ENCODE measurements around the gene ARID4B.
"Not testable (repeated sequence)": the region's sequence is repeated elsewhere in the genome, so short reads cannot be mapped to it uniquely, and the experiment has no call there.

The ARID4B gene

GRCh38 chr1:235202447-235202846 lies 125.5 kb downstream of the ARID4B start:
- H3K9me3 ChIP-seq; H3K4me1 ChIP-seq; H3K27me3 ChIP-seq (ENCODE audit: low read depth); in situ Hi-C loops (cut with MboI; ENCODE audit: low sequenced_read_pairs); DNase-seq (ENCODE audit: low spot score in 2 of 2); H3K4me3 ChIP-seq; H3K36me3 ChIP-seq (replicated peaks): not testable (repeated sequence)

DNA sequence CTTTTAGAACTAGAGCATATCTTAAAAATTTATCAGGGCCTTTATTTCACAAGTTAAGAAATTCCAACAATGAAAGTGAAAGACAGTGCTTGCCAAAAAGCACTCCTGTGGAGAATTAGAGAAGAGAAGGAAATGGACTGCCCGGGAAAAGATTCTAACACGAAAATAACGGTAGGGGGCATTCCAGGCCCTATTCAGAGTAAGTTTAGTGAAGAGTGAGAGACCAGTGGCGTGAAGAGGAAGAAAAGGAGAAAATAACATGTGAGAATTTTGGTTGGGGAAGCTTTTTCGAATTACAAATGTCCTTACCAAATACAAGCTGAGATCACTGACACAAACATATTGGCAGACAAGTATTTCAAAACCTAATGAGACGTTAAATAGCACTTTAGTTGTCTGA lies 128.5 kb downstream of the ARID4B start:
- H3K27me3 ChIP-seq (ENCODE audit: low read depth) = no peaks in the 10 kb centered on the region
- no peak overlapping the region for H3K4me3 ChIP-seq
- peaks cover 8% of the 10 kb centered on the region for H3K36me3 ChIP-seq (replicated peaks)
- DNase-seq (ENCODE audit: low spot score in 2 of 2) = peak in 1 of 2 experiments; percentile 26
- H3K9me3 ChIP-seq = no peaks in the 10 kb centered on the region
- H3K4me1 ChIP-seq = no peaks in the 10 kb centered on the region
- in situ Hi-C loops (cut with MboI; ENCODE audit: low sequenced_read_pairs) = no loop called here

- peaks cover 15% of the 10 kb centered on the region for H3K36me3 ChIP-seq (replicated peaks)
- DNase-seq (ENCODE audit: low spot score in 2 of 2) = no peak
- H3K4me3 ChIP-seq = no peak overlapping the region
- no peaks in the 10 kb centered on the region for H3K4me1 ChIP-seq
- no peaks in the 10 kb centered on the region for H3K27me3 ChIP-seq (ENCODE audit: low read depth)
- no peaks in the 10 kb centered on the region for H3K9me3 ChIP-seq
- in situ Hi-C loops (cut with MboI; ENCODE audit: low sequenced_read_pairs) = no loop called here
Observed at GRCh38 chr1:235190431-235190830, 137.5 kb downstream of the ARID4B start.

DNA sequence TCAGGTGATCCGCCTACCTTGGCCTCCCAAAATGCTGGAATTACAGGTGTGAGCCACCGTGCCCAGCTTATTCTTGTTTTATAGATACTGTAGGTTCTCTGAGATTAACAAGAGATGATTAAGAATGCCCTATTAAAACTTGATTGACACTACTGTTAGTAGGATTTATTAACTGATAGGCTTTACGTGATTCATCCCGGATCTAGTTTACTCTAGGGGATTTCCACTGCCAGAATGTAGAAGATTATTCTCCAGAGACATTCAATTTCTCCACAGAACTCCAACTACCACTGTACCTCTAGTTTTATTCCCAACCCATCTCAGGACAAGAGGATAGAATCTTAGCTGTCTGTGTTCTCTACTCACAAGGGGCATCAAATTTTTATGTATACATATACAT lies 140.7 kb downstream of the ARID4B start:
- no peaks in the 10 kb centered on the region for H3K4me1 ChIP-seq
- no peak overlapping the region for H3K4me3 ChIP-seq
- H3K9me3 ChIP-seq = no peaks in the 10 kb centered on the region
- no peaks in the 10 kb centered on the region for H3K27me3 ChIP-seq (ENCODE audit: low read depth)
- peaks cover 10% of the 10 kb centered on the region; the same call in 1 of the 2 replicates for H3K36me3 ChIP-seq (replicated peaks)
- no peak for DNase-seq (ENCODE audit: low spot score in 2 of 2)
- in situ Hi-C loops (cut with MboI; ENCODE audit: low sequenced_read_pairs) = no loop called here

DNA sequence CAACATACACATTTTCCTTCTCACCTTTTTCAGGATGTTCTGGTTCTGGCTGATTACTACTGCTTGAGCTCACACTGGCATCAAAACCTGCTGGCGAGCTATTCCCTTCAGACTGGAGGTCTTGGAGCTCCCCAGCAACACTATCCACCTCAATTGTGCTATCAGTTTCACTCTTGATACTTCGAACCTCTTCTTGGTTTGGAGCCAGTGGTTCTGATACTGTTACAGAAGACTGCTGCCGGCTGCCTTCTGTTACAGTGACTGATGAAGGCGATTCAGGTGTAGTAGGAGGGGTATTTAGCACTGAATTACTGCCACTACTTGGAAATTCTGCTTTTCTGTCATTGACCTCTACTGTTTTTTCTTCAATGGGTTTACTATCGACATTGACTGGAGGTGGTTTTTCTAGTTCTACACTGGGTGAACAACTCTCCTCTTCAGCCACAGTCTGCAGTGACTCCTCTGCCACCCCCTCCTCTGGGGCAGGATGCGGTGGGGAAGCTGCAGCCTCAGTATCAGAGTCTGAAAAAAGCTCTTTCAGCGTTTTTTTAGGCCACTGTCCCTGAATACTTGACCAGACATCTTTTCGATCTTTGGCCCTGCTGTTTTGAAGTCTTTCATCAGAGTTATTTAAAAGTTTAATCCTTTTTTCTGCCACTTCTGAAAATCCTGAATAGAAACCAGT lies 146.3 kb downstream of the ARID4B start:
- no peak for DNase-seq (ENCODE audit: low spot score in 2 of 2)
- no peaks in the 10 kb centered on the region for H3K27me3 ChIP-seq (ENCODE audit: low read depth)
- in situ Hi-C loops (cut with MboI; ENCODE audit: low sequenced_read_pairs) = no loop called here
- peaks cover 24% of the 10 kb centered on the region for H3K36me3 ChIP-seq (replicated peaks)
- H3K4me1 ChIP-seq = no peaks in the 10 kb centered on the region; the same call in 1 of the 2 replicates
- H3K9me3 ChIP-seq = no peaks in the 10 kb centered on the region
- no peak overlapping the region for H3K4me3 ChIP-seq

GRCh38 chr1:235180916-235181460 lies 147.0 kb downstream of the ARID4B start:
- peaks cover 26% of the 10 kb centered on the region for H3K36me3 ChIP-seq (replicated peaks)
- H3K9me3 ChIP-seq = no peaks in the 10 kb centered on the region
- H3K4me3 ChIP-seq = no peak overlapping the region
- in situ Hi-C loops (cut with MboI; ENCODE audit: low sequenced_read_pairs) = no loop called here
- no peaks in the 10 kb centered on the region for H3K27me3 ChIP-seq (ENCODE audit: low read depth)
- DNase-seq (ENCODE audit: low spot score in 2 of 2) = no peak
- H3K4me1 ChIP-seq = no peaks in the 10 kb centered on the region; the same call in 1 of the 2 replicates

DNA sequence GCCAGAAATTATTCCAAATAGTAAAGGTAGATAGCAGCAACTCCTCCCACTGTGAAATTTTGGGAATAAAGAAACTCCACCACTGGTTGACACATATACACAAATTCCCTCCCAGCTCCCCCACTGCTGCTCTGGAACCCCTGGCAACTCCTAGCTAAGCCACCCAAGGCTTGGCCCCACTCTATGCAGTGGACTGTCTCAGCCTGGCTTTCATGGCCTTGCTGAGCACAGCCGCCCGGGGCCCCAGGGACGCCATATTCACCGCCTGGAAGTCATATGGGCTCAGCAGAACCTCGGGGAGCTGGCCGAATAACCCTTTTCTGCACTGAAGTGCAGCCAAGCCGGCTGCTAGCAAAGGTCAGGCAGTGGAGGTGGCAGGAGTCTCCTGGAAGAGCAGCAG lies 151.5 kb downstream of the ARID4B start:
- no peak for DNase-seq (ENCODE audit: low spot score in 2 of 2)
- no peak overlapping the region for H3K4me3 ChIP-seq
- H3K27me3 ChIP-seq (ENCODE audit: low read depth) = no peaks in the 10 kb centered on the region
- H3K4me1 ChIP-seq = no peaks in the 10 kb centered on the region; the same call in 1 of the 2 replicates
- in situ Hi-C loops (cut with MboI; ENCODE audit: low sequenced_read_pairs) = no loop called here
- no peaks in the 10 kb centered on the region for H3K9me3 ChIP-seq
- peaks cover 41% of the 10 kb centered on the region for H3K36me3 ChIP-seq (replicated peaks)

DNA sequence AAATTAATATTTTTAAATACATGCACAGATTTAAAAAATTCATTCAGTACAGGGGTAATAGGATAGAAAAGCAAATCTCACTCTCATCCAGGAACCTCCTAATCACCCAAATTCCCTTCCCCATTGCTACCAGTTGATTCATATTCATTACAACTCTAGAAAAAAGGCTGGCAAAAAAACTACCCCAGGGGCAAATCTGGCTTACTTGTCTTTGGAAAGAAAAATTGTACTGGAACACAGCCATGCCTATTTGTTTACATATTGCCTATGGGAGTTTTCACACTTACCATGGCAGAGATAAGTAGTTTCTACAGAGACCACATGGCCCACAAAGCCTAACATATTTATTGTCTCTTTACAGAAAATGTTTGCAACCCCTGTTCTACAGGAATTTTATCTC lies 158.0 kb downstream of the ARID4B start:
- Histone ChIP-seq H3K9me3 (no peaks in the 10 kb centered on the region), H3K27me3 (ENCODE audit: low read depth) (no peaks in the 10 kb centered on the region), H3K4me3 (no peak overlapping the region), H3K36me3 (replicated peaks) (peaks cover 23% of the 10 kb centered on the region), H3K4me1 (peaks cover 25% of the 10 kb centered on the region)
- in situ Hi-C loops (cut with MboI; ENCODE audit: low sequenced_read_pairs) = no loop called here
- DNase-seq (ENCODE audit: low spot score in 2 of 2) = no peak

- Histone ChIP-seq H3K27me3 (ENCODE audit: low read depth) (no peaks in the 10 kb centered on the region), H3K4me3 (no peak overlapping the region), H3K4me1 (peaks cover 25% of the 10 kb centered on the region), H3K36me3 (replicated peaks) (peaks cover 14% of the 10 kb centered on the region), H3K9me3 (no peaks in the 10 kb centered on the region)
- DNase-seq (ENCODE audit: low spot score in 2 of 2) = no peak
- in situ Hi-C loops (cut with MboI; ENCODE audit: low sequenced_read_pairs) = no loop called here
Observed at GRCh38 chr1:235168375-235168774, 159.6 kb downstream of the ARID4B start.

- Histone ChIP-seq H3K4me1 (peaks cover 10% of the 10 kb centered on the region), H3K36me3 (replicated peaks) (peaks cover 20% of the 10 kb centered on the region)
- DNase-seq (ENCODE audit: low spot score in 2 of 2) = no peak
Observed at GRCh38 chr1:235161685-235162327, 166.2 kb downstream of the ARID4B start.

DNA sequence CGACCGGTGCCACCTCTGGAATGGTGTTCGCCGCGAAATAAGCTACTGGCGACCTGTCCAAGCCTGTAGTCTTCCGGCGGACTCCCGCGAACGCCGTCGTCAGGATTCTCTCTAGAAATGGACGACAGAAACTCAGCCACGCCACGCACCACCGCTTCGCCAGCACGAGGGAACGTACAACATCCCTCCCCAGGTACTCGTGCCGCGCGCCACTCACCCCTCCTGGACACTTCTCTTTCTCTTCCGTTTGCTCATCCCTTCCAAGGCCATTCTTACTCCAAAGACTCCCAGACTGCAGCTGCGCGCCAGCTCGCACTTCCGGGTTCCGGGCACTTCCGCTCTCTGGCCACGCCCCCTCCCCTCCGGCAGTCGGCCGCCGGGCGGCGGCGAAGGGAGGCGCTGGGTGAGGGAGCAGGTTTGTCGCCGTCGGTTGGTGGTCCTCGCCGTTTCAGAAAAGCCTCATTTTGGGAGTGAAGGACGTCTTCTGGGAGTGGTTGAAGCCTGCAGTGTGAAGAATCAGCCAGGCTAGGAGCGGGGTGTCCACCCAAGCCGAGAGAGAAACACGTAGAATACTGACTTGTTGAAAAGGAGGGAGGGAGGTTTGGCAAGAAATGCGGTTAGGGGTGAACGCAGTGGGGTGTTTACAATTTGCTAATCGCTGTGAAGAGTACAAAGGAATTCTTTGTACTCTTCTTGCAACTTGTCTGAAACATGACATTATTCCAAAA lies 166.9 kb downstream of the ARID4B start, which contains the start of gene RBM34:
TSS of gene RBM34 (minus strand) at position 294 of the 728 bp plus-strand sequence. CDS start at position 270, 24 bp downstream.
- peaks cover 3% of the 10 kb centered on the region for H3K4me1 ChIP-seq
- peak; percentile 86 to 96 for DNase-seq (ENCODE audit: low spot score in 2 of 2)
- H3K27me3 ChIP-seq (ENCODE audit: low read depth) = no peaks in the 10 kb centered on the region
- H3K9me3 ChIP-seq = no peaks in the 10 kb centered on the region
- in situ Hi-C loops (cut with MboI; ENCODE audit: low sequenced_read_pairs) = no loop called here
- peaks cover 27% of the 10 kb centered on the region for H3K36me3 ChIP-seq (replicated peaks)
- peak within 1 kb of the TSS; percentile 70 for H3K4me3 ChIP-seq

More at GRCh38 chr1:235161685-235162327, 166.2 kb downstream of the ARID4B start:
- no peaks in the 10 kb centered on the region for H3K9me3 ChIP-seq
- H3K4me3 ChIP-seq = peak overlapping the region; percentile 70
- in situ Hi-C loops (cut with MboI; ENCODE audit: low sequenced_read_pairs) = no loop called here
- no peaks in the 10 kb centered on the region for H3K27me3 ChIP-seq (ENCODE audit: low read depth)

DNA sequence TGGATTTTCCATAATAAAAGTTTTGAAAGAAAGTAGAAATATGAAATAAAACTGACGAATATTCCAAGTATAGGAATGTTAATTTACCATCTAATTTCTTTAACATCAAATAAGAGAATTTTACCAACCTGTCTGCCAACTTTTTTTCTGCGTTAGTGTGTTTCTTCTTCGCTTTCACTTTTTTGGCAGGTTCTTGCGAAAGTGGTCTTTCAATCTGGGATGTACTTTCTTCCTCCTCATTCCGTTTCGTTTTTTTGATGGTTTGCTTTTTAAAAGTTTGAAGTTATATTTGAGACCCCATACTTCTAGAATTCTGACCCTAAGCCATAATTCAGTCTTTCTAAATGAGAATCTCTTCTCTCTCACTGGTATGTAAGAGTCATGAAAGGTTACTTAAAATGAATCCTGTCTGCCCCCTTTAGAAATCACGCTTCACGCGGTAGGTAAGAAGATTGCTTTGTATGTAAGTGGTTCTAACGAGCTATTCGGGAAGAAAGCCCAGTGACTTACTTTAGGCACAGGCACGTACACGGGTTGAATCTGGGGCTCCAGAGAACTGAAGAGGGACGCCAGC lies 167.5 kb downstream of the ARID4B start:
- Histone ChIP-seq H3K4me1 (peaks cover 3% of the 10 kb centered on the region; the same call in 1 of the 2 replicates), H3K36me3 (replicated peaks) (peaks cover 31% of the 10 kb centered on the region), H3K4me3 (peak overlapping the region; percentile 70), H3K27me3 (ENCODE audit: low read depth) (no peaks in the 10 kb centered on the region), H3K9me3 (no peaks in the 10 kb centered on the region)
- DNase-seq (ENCODE audit: low spot score in 2 of 2) = peak in 1 of 2 experiments; percentile 57
- in situ Hi-C loops (cut with MboI; ENCODE audit: low sequenced_read_pairs) = no loop called here

DNA sequence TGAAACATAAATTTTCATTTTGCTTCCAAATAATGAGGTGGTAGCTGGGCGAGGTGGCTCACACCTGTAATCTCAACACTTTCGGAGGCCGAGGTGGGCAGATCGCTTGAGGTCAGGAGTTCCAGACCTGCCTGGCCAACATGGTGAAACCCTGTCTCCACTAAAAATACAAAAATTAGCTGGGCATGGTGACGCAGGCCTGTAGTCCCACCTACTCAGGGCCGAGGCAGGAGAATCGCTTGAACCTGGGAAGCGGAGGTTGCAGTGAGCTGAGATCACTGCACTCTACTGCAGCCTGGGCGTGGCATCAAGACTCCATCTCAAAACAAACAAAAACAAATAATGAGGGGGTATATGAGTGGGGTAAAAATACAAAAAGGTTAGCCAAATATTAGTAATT lies 168.0 kb downstream of the ARID4B start:
- peak in 1 of 2 experiments; percentile 23 for DNase-seq (ENCODE audit: low spot score in 2 of 2)
- H3K4me3 ChIP-seq = peak overlapping the region; percentile 70
- H3K9me3 ChIP-seq; in situ Hi-C loops (cut with MboI; ENCODE audit: low sequenced_read_pairs); H3K4me1 ChIP-seq; H3K27me3 ChIP-seq (ENCODE audit: low read depth): not testable (repeated sequence)
- H3K36me3 ChIP-seq (replicated peaks) = peaks cover 32% of the 10 kb centered on the region
